HEK293 (cell line): ENCODE data around the gene INA.

Experiments used
- BCL11A ChIP-seq: fragments of 450-650 bp; formaldehyde crosslinking; IDR thresholded peaks from 2 replicates; pipeline ENCODE4 v1.5.1; 2016; ENCODE audit warnings: low read depth, missing biosample characterization, missing genetic modification characterization
- CTCF ChIP-seq: fragments of 450-650 bp; formaldehyde crosslinking; IDR thresholded peaks from 2 replicates; pipeline ENCODE4 v1.5.1; 2016; ENCODE audit warnings: missing biosample characterization, missing genetic modification characterization
- KLF10 ChIP-seq: fragments of 450-650 bp; IDR thresholded peaks from 2 replicates; pipeline ENCODE4 v1.5.1; 2018; ENCODE audit warnings: missing biosample characterization, mild to moderate bottlenecking, missing genetic modification characterization
- REPIN1 ChIP-seq: fragments of 450-650 bp; formaldehyde crosslinking; IDR thresholded peaks from 2 replicates; pipeline ENCODE4 v1.5.1; 2017; ENCODE audit warnings: missing biosample characterization, missing genetic modification characterization, low read depth
- ZNF19 ChIP-seq: fragments of 450-650 bp; formaldehyde crosslinking; IDR thresholded peaks from 2 replicates; pipeline ENCODE4; 2016; ENCODE audit warnings: missing biosample characterization, missing genetic modification characterization, low read depth
- ZNF248 ChIP-seq: fragments of 450-650 bp; formaldehyde crosslinking; IDR thresholded peaks from 2 replicates; pipeline ENCODE4 v1.5.1; 2017; ENCODE audit warnings: missing biosample characterization, missing genetic modification characterization
- ZNF266 ChIP-seq: fragments of 450-650 bp; formaldehyde crosslinking; IDR thresholded peaks from 2 replicates; pipeline ENCODE4 v1.5.1; 2016; ENCODE audit warnings: missing biosample characterization, missing genetic modification characterization, low read depth
- TF ChIP-seq, protein P1 (sequence below): fragments of 450-650 bp; formaldehyde crosslinking; optimal IDR thresholded peaks from 2 replicates; pipeline ENCODE3; 2016; ENCODE audit warnings: missing biosample characterization, mild to moderate bottlenecking, missing genetic modification characterization

DNA sequence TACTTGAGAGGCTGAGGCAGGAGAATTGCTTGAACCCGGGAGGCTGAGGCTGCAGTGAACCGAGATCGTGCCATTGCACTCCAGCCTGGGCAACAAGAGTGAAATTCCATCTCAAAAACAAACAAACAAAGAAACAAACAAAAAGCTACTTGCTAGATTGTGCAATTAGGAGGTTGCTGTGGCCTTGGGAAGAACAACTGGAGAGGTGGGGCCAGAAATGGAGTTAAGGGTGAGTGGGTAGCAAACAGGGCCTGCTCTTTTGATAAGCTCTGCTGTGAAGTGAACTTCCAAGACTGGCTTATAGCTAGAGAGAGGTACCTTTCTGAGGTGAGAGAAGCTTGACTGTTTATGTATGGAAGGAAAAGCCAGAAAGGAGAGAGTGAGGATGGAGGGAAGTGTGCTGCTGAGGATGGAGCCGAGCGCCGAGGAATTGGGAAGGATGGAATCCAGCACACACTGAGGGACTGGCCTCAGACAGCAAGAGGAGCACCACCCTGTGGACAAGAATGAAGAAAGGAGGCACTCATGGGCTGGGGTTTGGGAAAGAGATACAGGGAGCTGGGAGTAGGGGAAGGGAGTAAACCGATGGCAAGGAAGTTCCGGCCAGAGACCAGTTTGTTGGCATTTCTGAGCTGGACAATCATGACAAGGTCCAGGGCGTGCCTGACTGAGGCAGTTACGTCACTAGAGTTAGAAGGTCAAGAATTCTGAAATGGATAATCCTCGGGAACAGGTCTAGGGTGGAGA lies 38.3 kb upstream of the INA start:
- TF ChIP-seq ZNF248 (no peak), KLF10 (tag by site-specific recombination) (no peak), BCL11A (tag by site-specific recombination) (no peak), CTCF (tag by site-specific recombination) (peak; percentile 63; the same call in 1 of the 2 replicates), ZNF19 (tag by site-specific recombination) (no peak), ZNF266 (tag by site-specific recombination) (no peak), REPIN1 (tag by site-specific recombination) (no peak)
- TF ChIP-seq, protein P1, sequence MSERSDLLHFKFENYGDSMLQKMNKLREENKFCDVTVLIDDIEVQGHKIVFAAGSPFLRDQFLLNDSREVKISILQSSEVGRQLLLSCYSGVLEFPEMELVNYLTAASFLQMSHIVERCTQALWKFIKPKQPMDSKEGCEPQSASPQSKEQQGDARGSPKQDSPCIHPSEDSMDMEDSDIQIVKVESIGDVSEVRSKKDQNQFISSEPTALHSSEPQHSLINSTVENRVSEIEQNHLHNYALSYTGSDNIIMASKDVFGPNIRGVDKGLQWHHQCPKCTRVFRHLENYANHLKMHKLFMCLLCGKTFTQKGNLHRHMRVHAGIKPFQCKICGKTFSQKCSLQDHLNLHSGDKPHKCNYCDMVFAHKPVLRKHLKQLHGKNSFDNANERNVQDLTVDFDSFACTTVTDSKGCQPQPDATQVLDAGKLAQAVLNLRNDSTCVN: no peak
